GM23248 (cell line): ENCODE results near the gene HOXD12. TPM values are rescaled to one million over a fixed set of nuclear protein-coding genes. Genes with fewer than 3 reads are reported as not detected.

Experiments
- DNase-seq: peaks from one replicate; pipeline ENCODE4 v3.0.0-alpha.2; 2015
- H2AFZ ChIP-seq: fragments of 200-600 bp; sonication (generic); 2 replicates; pipeline ENCODE4 v1.6.1; 2016; ENCODE audit warnings: antibody characterized with exemption
- H3F3A ChIP-seq: fragments of 200-600 bp; sonication (generic); 2 replicates; pipeline ENCODE4 v1.6.1; 2016; ENCODE audit warnings: mild to moderate bottlenecking, antibody characterized with exemption, mixed run types; ENCODE audit not compliant: insufficient read depth
- H3K27ac ChIP-seq: fragments of 200-600 bp; sonication (generic); 2 replicates; pipeline ENCODE4 v1.5.1; 2016; ENCODE audit warnings: mild to moderate bottlenecking
- H3K27me3 ChIP-seq: fragments of 200-600 bp; sonication (generic); replicated peaks from 2 replicates; pipeline ENCODE4 v1.6.1; 2016; ENCODE audit warnings: mild to moderate bottlenecking; ENCODE audit not compliant: insufficient read depth
- H3K36me3 ChIP-seq: fragments of 200-600 bp; sonication (generic); 2 replicates; pipeline ENCODE4 v1.6.1; 2016; ENCODE audit warnings: low read depth, mild to moderate bottlenecking
- H3K4me1 ChIP-seq: fragments of 200-600 bp; sonication (generic); 2 replicates; pipeline ENCODE4 v1.6.1; 2016; ENCODE audit warnings: mild to moderate bottlenecking; ENCODE audit not compliant: insufficient read depth
- H3K4me2 ChIP-seq: fragments of 200-600 bp; sonication (generic); one replicate; pipeline ENCODE4 v1.6.1; 2016; ENCODE audit warnings: mild to moderate bottlenecking; ENCODE audit not compliant: unreplicated experiment
- H3K4me3 ChIP-seq: fragments of 200-600 bp; sonication (generic); 2 replicates; pipeline ENCODE4 v1.5.1; 2016; ENCODE audit warnings: mild to moderate bottlenecking
- H3K79me2 ChIP-seq: fragments of 200-600 bp; sonication (generic); 2 replicates; pipeline ENCODE4 v1.6.1; 2016; ENCODE audit warnings: mild to moderate bottlenecking; ENCODE audit not compliant: insufficient read depth
- H3K9ac ChIP-seq: fragments of 200-600 bp; sonication (generic); 2 replicates; pipeline ENCODE4 v1.6.1; 2016; ENCODE audit warnings: mild to moderate bottlenecking
- H3K9me2 ChIP-seq: fragments of 200-600 bp; sonication (generic); 2 replicates; pipeline ENCODE4 v1.6.1; 2016; ENCODE audit warnings: mixed run types, mild to moderate bottlenecking, moderate library complexity; ENCODE audit not compliant: insufficient read depth
- H3K9me3 ChIP-seq: fragments of 200-600 bp; sonication (generic); one replicate; pipeline ENCODE4 v1.6.1; 2017; ENCODE audit warnings: low read depth
- H4K20me1 ChIP-seq: fragments of 200-600 bp; sonication (generic); 2 replicates; pipeline ENCODE4 v1.6.0; 2016; ENCODE audit not compliant: insufficient read depth
- EZH2 ChIP-seq: fragments of 200-600 bp; sonication (generic); IDR thresholded peaks from 2 replicates; pipeline ENCODE4 v1.6.1; 2018; ENCODE audit warnings: antibody characterized with exemption, mild to moderate bottlenecking; ENCODE audit not compliant: insufficient read depth, poor library complexity, severe bottlenecking
- EZH2phosphoT487 ChIP-seq: fragments of 200-600 bp; sonication (generic); IDR thresholded peaks from 2 replicates; pipeline ENCODE4 v1.6.1; 2018; ENCODE audit warnings: antibody characterized with exemption, moderate library complexity, mild to moderate bottlenecking, low read depth; ENCODE audit not compliant: insufficient read depth
- WGBS, 2 experiments: methylation state at CpG; one replicate each; pipeline ENCODE4 v1.1.6; 2015 to 2017; ENCODE audit warnings: low lambda C conversion rate in 2 of 2, low coverage in 1 of 2; ENCODE audit errors: missing lambda C conversion rate in 2 of 2; 5-methylcytosine and 5-hydroxymethylcytosine counted together
- in situ Hi-C: fragments of 300-500 bp; cut with MboI; formaldehyde crosslinking; loops from 2 replicates; pipeline ENCODE4 v1.15.0; 2020
- polyA plus RNA-seq: library from polyadenylated mRNA; unstranded; fragments of >200 nt; fragmentation: Nextera tagmentation; extraction: Ambion mirVana; gene quantifications from 2 replicates; pipeline ENCODE4 v1.2.1, GENCODE V29; 2016
- total RNA-seq: library from RNA; depleted of rRNA; stranded (reverse); fragments of >200 nt; shearing (Covaris generic); gene quantifications from 2 replicates; pipeline ENCODE4 v1.2.3, GENCODE V29; 2014

HOXD12 gene
- total and polyA plus RNA-seq, 2 experiments from 2014 or later: 0.19 to 0.22 TPM

GRCh38 chr2:176098366-176099158 lies 1.0 kb upstream of the HOXD12 start:
- Histone ChIP-seq H3K9me2 (no peaks in the 10 kb centered on the region), H3K9me3 (no peaks in the 10 kb centered on the region), H3K9ac (peak overlapping the region; percentile 79), H4K20me1 (no peaks in the 10 kb centered on the region), H3K4me3 (peak overlapping the region; percentile 79), H3K27ac (no peak overlapping the region), H3K4me2 (peak overlapping the region; percentile 100), H3K79me2 (peaks cover 31% of the 10 kb centered on the region), H3K36me3 (no peaks in the 10 kb centered on the region), H3K27me3 (no peaks in the 10 kb centered on the region), H2AFZ (peak overlapping the region; percentile 97), H3K4me1 (peaks cover 14% of the 10 kb centered on the region), H3F3A (peaks cover 25% of the 10 kb centered on the region)
- WGBS, 2 experiments: 39 to 40% methylated on average over 31 to 35 of the region's 35 CpGs
- in situ Hi-C loops: no loop called here
- TF ChIP-seq EZH2phosphoT487 (no peak), EZH2 (no peak)
- DNase-seq: peak; percentile 53

DNA sequence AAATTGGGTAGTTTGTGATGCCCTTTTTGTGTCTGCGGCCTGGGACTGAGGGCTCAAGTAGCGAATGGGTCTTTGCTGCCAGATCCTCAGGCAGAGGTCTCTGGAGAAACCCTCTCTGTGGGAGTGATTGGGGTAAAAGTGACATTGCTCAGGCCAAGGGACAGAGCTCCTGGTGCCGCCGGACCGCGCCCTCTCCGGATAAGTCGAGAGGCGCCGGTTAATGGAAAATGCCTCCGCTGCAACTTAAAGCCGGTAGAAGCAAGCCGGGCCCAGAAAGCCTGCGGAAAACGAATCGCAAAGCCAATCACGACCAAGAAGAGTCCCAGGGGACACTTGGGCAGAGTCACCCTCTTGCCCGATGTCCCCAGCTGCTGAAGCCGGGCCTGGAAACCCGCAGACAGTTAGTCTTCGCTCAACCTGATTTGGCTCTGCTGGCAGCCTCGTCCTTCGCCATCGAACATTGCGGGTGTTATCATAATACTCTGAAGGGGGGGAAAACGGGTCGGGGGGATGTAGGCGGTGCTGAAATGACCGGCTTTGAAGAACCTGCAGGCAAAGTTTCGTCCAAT lies 352 bp upstream of the HOXD12 start:
- 93 to 94% methylated on average over 30 of the region's 30 CpGs for WGBS, 2 experiments
- H3K36me3 ChIP-seq: no peaks in the 10 kb centered on the region
- H3K4me1 ChIP-seq: peaks cover 8% of the 10 kb centered on the region
- no peaks in the 10 kb centered on the region for H3K9me3 ChIP-seq
- H3K4me2 ChIP-seq: no peak overlapping the region
- H3K27ac ChIP-seq: no peak overlapping the region
- no peak overlapping the region for H2AFZ ChIP-seq
- peaks cover 33% of the 10 kb centered on the region for H3K79me2 ChIP-seq
- no peak overlapping the region for H3K9ac ChIP-seq
- DNase-seq: no peak
- peaks cover 26% of the 10 kb centered on the region for H3F3A ChIP-seq
- TF ChIP-seq EZH2phosphoT487 (no peak), EZH2 (no peak)
- no peaks in the 10 kb centered on the region for H3K27me3 ChIP-seq
- H3K9me2 ChIP-seq: no peaks in the 10 kb centered on the region
- H3K4me3 ChIP-seq: no peak overlapping the region
- no peaks in the 10 kb centered on the region for H4K20me1 ChIP-seq
- in situ Hi-C loops: no loop called here

GRCh38 chr2:176100547-176101140 lies 1.0 kb downstream of the HOXD12 start:
- in situ Hi-C loops: loop anchor here (25.0 kb wide), 1 partner anchor 1637 kb away; no protein-coding TSS in a partner anchor
- Histone ChIP-seq H3K4me2 (no peak overlapping the region), H3K79me2 (peaks cover 39% of the 10 kb centered on the region), H3K9ac (no peak overlapping the region), H3K27ac (no peak overlapping the region), H3K36me3 (no peaks in the 10 kb centered on the region), H3K4me1 (peaks cover 8% of the 10 kb centered on the region), H3K27me3 (no peaks in the 10 kb centered on the region), H4K20me1 (no peaks in the 10 kb centered on the region), H3K4me3 (no peak overlapping the region), H3K9me3 (no peaks in the 10 kb centered on the region), H3F3A (peaks cover 26% of the 10 kb centered on the region), H3K9me2 (no peaks in the 10 kb centered on the region), H2AFZ (no peak overlapping the region)
- DNase-seq: no peak
- WGBS, 2 experiments: 95 to 96% methylated on average over 26 to 28 of the region's 28 CpGs
- TF ChIP-seq EZH2phosphoT487 (no peak), EZH2 (no peak)

GRCh38 chr2:176101216-176101830 lies 1.7 kb downstream of the HOXD12 start:
- no peak overlapping the region for H2AFZ ChIP-seq
- H3K4me1 ChIP-seq: peaks cover 8% of the 10 kb centered on the region
- no peaks in the 10 kb centered on the region for H4K20me1 ChIP-seq
- peaks cover 46% of the 10 kb centered on the region for H3K79me2 ChIP-seq
- H3K9me2 ChIP-seq: no peaks in the 10 kb centered on the region
- in situ Hi-C loops: loop anchor here (25.0 kb wide), 1 partner anchor 1636 kb away; no protein-coding TSS in a partner anchor
- H3K27me3 ChIP-seq: no peaks in the 10 kb centered on the region
- H3K36me3 ChIP-seq: no peaks in the 10 kb centered on the region
- H3K9me3 ChIP-seq: no peaks in the 10 kb centered on the region
- no peak overlapping the region for H3K9ac ChIP-seq
- H3K4me2 ChIP-seq: no peak overlapping the region
- H3K4me3 ChIP-seq: no peak overlapping the region
- 83 to 88% methylated on average over 2 of the region's 2 CpGs for WGBS, 2 experiments
- H3K27ac ChIP-seq: no peak overlapping the region
- DNase-seq: no peak
- no peak for TF ChIP-seq EZH2
- no peak for TF ChIP-seq EZH2phosphoT487
- peaks cover 30% of the 10 kb centered on the region for H3F3A ChIP-seq
